Stimulated activated CD8-positive, alpha-beta memory T cell treated with anti-CD3 and anti-CD28 coated beads, Interleukin-15, amount 100 ng/mL, for 24 hours (primary cell): Measurements from ENCODE around the gene SFXN5.

Source experiments
- DNase-seq: peaks from one replicate; pipeline ENCODE4 v3.0.0-alpha.2; 2020; ENCODE audit warnings: low read depth

SFXN5 gene

DNA sequence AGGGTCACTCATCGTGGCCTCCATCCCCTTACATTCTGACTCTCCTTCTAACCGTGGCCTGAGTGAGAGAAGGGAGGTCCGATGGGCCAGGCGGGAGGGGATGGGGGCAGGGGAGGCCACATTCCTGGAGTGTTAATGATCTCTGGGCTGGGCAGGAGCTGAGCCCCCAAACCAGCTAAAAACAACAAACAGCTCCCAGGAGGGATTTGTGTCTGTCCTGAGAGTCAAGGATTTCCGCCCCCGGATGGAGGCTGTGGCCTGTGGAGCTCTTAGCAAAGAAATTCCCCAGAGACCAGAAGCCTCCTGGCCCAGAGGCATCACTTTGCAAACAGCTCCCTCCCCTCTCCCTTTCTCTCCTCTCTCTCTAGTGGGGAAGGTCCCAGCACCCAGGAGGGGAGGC, 130.7 kb downstream of the SFXN5 start:
- DNase-seq = no peak

DNA sequence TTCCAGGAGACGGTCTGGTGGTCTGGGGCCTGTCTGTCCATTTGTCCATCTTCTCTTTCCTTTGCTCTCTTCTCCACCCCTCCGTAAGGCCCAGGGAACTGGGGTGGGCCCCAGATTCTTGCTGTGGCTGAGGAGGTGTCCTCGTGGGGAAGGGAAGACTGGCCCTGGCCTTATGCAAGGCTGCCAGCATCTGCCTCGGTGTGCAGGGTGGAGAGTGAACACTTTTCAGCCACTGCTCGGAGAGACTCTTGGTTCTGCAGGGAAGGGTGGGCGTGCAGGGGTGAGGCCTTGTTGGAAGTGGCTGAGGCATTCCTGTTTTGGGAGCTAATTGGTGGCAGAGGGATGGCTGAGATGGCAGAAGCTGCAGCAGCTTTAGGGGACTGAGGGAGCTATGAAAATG, 131.2 kb downstream of the SFXN5 start:
- DNase-seq = no peak

DNA sequence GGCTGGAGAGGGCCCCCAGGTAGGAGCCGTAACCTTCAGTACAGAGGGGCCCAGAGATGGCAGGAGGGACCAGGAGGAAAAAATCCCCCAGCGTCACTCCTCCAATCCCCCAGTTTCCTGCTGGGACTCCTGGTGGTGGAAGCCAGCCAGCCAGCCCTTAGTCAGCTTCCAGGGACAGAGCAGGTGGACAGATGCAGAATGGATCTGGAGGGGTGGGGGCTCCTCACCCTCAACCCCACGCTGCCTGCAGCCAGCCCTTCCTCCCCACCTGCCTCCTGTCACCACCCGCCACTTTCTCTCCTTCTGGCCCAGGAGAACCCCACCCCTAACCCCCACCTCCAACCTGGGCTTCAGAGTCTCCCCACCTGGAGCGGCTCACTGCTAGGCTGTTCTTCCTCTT, 133.1 kb downstream of the SFXN5 start:
- DNase-seq = no peak

- no peak for DNase-seq
Observed at GRCh38 chr2:72937356-72937669, 134.2 kb downstream of the SFXN5 start.

- no peak for DNase-seq
Observed at GRCh38 chr2:72936660-72937355, 134.7 kb downstream of the SFXN5 start.

DNA sequence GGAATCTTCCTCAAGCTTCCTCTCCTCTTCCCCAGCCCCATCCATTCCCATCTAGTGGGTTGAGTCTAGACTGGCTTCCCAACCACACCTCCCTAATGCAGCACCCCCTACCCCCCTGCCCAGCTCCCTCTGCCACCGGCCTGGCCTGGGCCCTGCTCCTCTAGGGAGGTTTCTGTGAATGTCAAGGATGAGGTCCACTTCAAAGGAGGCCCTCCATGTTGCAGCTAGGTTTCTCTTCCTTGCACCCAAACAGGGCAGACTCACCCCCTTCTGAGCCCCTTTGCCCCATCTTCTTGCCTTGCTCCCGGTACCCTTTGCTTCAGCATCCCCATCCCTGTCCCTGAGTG, 135.9 kb downstream of the SFXN5 start:
- DNase-seq = no peak

DNA sequence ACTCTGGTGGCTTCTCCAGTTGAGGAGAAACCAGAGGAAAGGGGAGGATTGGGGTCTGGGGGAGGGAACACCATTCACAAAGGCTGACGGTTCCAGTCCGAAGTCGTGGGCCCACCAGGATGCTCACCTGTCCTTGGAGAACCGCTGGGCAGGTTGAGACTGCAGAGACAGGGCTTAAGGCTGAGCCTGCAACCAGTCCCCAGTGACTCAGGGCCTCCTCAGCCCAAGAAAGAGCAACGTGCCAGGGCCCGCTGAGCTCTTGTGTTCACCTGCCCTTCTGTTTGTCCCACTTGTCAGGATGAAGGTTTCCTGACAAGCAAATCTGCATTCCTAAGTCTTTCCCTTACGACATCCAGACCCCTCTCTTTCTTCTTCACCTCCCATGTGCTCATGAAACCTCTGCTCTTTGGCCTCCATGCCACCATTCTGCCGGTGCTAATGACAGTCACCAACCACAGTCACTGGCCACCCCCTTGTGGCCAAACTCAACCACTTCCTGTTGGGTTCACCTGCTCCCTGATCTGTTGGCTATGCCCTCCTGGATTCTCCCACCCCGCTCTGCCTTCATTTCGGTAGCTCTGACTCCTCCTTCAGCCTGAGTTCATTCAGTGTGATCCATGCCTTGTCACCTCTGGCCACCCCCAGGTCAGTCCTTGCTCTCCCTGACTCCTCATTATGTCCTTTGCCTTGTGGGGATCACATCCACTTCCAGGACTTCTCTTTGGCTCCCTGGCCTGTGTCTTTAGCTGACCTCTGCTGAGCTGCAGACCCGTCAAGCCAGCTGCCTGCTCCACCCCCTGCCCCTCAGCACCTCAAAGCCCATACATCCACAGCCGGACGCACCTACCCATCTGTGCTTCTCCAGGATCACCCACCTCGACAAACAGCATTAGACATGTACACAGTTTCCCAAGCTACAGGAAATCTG, 136.6 kb downstream of the SFXN5 start:
- DNase-seq = no peak

GRCh38 chr2:72933646-72934151, 137.8 kb downstream of the SFXN5 start:
- DNase-seq = no peak

- DNase-seq = no peak
Observed at GRCh38 chr2:72933207-72933606, 138.3 kb downstream of the SFXN5 start.

DNA sequence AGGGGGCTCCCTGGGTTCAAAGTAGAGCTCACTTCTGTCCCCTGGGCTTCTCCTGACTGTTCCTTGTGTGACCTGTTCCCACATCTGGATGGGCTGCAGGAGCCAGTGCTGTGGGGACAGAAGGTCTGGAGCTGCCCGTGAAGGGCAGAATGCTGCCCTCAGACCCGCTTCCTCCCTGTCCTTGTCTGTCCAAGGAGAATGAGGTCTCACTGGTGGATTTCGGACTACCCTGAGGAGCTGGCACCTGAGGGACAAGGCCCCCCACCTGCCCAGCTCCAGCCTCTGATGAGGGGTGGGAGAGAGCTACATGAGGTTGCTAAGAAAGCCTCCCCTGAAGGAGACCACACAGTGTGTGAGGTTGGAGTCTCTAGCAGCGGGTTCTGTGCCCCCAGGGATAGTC, 138.7 kb downstream of the SFXN5 start:
- DNase-seq = no peak

GRCh38 chr2:72932045-72932740, 139.3 kb downstream of the SFXN5 start:
- no peak for DNase-seq

GRCh38 chr2:72931280-72931910, 140.1 kb downstream of the SFXN5 start:
- DNase-seq = no peak

GRCh38 chr2:72929010-72929409, 142.5 kb downstream of the SFXN5 start:
- DNase-seq = no peak

DNA sequence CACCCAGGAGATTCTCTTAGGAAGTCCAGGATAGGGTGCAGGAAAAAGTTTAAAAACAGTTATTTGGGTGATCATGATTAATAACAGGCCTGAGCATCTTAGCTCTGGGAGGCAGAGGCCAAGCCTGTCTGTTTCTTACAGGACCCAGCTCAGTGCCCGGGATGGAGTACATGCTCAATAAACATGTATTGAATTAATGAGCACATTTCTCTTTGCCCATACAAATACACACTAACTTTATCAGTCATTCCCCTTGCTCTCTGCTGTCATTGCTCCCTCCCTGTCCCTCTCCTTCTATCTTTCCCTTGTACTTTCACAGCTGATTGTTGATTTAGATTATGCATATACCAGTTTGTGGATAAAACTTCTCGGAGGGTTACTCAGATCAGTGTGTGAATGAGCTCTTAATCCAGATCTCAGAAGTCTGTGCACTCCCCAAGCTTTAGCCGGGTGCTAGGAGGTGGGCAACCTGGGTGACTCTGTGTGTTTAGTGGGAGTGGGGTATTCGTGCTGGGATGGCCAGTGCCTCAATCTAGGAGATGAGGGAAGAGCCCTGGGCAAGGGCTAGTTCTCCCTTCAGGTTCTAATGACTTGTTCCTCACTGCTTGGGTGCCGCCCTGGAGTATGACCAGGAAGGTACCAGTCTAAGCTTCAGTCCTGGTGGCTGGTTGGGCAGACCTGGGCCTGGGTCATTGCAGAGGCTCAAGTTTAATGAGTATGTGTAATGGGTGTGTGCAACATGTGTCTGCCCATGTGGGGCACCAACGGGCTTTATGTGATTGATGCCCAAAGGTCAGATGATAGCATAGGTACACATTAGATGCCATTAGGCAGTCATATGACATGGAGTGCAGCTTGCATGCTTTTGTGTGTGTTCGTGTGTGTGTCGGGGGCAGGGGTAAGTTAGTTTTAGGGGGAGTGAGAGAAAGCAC, 143.6 kb downstream of the SFXN5 start:
- DNase-seq = no peak

DNA sequence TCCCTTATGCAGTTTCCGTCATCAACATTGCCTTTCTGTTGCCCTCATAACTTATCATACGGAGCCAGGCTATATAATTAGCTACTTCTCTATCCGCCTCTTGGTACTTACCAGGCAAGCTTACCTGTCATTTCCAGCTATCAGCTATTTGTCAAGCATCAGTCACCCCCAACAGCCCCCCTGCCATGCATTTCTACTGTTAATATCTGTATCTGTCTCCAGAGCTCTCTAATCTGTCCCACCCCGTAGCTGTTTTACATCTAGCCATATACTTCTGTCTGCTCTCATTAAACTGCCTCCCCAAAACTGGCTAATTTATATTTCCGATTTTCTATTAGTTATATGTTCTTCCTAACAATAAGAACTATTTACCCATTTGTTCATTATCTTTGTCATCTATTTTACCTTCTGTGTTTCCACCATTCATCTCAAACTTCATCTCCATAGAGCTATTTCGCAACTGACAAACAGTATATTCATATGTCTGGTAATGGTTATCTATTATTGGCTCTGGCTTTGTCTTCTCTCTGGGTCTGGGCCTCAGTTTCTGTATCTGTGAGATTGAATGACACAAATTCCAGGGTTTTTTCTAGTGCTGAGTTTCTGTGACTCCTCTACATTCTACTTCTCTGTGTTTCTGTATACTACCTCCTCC, 144.6 kb downstream of the SFXN5 start:
- no peak for DNase-seq

DNA sequence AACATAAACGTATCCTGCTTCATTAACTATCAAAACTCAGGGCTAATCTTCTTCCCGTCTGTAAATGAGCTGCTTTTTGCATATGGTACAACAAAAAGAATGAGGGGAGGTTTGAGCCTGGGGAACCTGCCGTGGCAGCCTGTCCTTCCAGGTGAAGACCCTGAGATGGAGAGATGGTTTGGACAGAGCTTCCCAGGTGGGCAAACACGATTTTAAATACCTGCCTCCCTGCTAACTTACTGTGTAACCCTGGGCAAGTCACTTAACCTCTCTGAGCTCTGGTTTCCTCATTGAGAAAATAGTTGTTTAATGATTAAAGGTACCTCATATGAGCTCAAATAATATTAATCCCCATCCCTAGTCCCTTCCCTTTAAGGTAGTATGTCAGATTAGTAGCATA, 145.1 kb downstream of the SFXN5 start:
- no peak for DNase-seq

- no peak for DNase-seq
Observed at GRCh38 chr2:72925328-72925943, 146.1 kb downstream of the SFXN5 start.

DNA sequence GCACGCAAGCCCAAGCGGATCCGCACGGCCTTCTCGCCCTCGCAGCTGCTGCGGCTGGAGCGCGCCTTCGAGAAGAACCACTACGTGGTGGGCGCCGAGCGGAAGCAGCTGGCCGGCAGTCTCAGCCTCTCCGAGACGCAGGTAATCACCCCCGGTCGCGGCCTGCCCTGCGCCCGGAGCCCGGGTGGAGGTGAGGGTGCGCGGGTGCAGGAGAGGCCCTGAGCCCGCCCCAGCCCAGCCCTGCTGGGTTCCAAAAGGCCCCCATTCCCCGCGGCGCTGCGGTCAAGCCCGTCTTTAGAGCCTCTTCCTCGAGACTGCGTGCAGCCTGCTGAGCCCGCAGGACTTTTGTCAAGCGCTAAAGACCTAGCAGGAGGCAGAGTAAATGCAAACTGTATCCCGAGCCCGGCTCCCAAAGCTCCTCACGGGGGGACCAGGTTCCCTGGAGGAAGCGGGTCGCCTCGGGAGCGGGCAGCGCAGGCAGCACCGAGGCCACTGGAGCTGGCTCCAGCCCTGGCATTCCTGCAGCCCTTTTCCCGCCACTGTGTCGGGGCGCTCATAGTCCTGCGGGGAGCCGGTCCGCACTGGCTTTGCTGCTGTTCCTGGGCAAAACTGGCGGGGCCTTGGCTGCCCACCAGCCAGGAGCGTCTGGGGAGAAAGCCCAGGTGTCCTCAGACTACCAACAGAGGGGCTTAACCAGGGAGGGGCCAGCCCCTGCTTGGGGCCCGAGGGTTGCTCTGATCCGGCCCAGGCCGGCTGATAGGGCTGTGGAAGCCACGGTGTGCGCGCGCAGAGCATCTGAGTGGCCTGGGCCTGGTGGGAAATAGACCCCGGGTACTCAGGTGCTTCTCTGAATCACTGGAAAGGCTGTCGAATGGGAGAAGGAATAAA, 146.9 kb downstream of the SFXN5 start:
- no peak for DNase-seq

DNA sequence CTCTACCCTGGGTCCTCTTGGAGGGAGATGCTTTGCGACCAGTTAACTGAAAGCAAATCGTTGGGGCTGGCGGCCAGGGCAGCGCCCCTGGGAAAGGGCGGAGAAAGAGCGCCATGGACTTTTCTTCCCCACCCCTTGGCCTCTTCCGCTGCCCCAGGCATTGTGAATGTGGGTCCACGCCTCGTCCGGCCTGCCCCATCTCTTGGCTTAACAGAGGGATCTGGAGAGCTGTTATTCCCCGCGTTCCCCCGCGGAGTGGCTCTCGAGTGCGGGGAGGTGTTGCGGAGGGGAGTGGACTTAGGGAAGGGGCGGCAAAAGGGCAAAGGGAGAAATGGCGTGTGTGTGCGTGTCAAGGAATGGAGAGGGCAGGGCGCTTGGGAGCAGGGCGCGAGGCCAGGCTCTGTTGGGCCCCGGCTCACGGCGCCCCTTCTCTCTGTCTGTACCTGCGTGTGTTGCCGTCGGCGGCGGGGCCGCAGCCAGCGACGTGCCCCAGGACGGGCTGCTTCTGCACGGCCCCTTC, 147.6 kb downstream of the SFXN5 start:
- DNase-seq = no peak
